GM21381 (cell line): ENCODE results near the gene SH2B3.

ENCODE experiments used
- ATAC-seq: cut with Tn5 transposase; IDR thresholded peaks from one replicate; pipeline ENCODE4 v1.9.1; 2021; ENCODE audit warnings: mild to moderate bottlenecking, moderate library complexity; ENCODE audit not compliant: unreplicated experiment

Gene SH2B3

DNA sequence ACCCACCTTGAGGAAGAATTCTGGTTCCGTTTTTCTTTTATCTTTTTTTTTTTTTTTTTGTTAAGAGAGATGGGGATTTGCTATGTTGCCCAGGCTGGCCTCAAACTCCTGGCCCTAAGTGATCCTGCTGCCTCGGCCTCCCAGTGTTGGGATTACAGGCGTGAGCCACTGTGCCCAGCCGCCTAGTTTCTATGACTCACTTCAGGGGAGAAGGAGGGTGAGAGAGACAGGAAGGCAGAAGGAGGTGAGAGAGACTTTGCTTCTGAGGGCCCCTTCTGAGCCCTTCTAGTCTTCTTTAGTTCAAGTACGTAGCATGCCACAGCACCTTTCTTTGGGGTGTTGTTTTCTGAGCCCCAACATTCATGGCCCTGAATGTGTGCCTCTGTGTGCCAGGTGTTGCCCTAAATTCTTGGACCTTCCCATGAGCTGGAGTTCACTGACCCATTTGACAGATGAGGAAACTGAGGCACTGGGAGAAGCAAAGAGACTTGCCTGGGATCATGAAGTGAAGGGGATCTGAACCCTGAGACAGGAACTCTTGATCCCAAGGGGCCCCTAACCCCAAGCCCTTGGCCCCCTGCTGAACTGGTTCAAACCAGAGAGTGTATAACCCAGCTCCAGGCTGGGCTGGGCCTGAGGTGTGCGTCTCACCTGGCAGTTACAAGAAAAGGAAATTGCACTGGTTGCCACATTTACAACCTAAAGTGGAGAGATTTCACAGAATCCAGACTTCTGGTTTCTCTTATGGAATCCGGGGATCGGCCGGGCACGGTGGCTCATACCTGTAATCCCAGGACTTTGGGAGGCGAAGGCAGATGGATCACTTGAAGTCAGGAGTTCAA lies 20.8 kb downstream of the SH2B3 start:
- no peak for ATAC-seq

DNA sequence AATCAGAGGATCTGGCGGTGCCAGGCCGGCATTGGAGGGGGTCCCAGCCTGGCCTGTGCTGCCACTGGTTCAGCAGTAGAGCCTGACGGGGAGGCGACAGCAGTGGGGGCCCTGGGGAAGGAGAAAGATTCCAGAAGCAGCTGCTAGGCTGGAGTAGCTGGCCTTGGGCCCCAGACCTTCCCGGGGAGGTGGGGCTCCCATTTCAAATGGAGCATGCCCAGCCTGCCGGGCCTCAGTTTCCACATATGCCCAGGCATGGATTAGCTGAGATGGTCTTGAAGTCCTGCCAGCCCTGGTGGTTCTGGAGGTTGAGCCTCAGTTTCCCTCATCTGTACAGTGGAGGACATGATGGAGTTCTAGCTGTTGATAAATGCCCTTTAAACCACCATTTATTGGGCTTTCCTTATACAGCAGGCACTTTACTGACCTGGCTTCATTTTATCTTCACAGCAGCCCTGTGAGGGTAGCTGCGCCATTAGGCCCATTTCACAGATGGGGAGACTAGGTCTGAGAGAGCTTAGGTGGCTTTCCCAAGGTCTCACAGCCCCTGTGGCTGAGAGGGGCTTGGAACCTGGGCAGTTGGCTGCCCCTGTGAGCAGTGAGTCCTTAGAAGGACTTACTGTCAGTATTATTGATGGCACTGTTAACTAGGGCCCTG lies 21.8 kb downstream of the SH2B3 start:
- no peak for ATAC-seq

- no peak for ATAC-seq
Measured at GRCh38 chr12:111428081-111428727, 22.5 kb downstream of the SH2B3 start.

DNA sequence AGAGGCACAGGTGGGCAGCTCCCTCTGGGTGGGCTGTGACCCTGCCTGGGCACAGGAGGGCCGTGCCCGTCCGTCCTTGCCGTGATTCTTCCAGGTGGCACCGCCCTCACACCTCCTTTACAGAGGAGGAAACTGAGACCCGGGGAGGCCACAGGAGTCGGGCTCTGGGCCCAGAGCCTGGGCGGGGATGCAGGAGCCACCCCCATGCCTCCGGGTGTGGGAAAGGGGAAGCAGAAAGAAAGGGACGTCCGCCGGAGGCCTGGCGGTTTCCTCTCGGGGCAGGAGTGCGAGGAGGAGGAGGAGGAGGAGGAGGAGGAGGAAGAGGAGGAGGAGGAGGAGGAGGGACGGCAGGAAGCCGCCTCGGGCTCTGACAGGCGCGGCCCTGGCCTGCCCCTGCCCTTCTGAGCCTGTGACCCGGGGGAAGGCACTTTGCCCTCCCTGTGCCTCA lies 23.0 kb downstream of the SH2B3 start:
- ATAC-seq: no peak

GRCh38 chr12:111429828-111430432 lies 24.2 kb downstream of the SH2B3 start:
- ATAC-seq: no peak

DNA sequence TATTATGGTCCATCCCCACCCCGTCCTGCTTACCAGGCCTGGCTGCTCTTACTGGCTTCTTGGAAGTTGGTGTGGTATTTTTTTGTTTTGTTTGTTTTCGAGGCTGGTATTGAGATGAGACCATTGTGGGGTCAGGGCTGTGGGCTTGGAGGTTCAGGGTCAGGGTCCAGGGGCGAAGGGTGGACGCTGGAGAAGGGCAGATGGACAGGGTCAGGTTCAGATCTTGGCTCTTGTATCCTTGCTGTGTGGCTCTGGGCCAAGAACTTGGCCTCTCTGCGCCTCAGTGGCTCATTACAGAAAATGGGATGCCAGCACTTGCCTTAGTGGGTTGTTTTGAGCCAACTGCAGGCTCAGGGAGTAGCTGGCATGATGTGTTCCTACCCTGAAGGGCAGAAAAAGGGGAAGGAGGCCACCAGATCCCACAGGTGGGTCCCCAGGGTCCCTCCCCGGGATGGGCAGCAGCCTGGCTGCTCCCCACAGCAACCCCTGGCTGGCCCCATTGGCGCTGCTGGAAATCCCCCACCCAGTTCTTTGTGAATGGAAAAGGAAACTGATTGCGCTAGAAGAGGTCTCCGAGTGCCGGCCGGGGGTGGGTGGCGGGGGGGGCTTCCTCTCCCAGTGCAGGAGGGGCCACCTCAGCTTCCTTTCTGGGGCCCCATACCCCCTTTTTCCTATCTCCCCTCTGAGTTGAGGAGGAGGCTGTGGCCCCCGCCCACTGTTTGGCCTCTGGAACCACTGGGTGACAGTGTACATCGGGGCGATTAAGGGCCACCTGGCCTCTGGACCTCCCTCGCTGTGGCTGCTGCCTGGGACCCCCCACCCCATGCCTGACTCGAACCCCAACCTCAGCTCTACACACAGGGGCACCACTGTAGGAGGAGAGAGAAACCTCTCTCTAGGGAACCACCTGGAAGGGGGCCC lies 25.0 kb downstream of the SH2B3 start:
- ATAC-seq: no peak

DNA sequence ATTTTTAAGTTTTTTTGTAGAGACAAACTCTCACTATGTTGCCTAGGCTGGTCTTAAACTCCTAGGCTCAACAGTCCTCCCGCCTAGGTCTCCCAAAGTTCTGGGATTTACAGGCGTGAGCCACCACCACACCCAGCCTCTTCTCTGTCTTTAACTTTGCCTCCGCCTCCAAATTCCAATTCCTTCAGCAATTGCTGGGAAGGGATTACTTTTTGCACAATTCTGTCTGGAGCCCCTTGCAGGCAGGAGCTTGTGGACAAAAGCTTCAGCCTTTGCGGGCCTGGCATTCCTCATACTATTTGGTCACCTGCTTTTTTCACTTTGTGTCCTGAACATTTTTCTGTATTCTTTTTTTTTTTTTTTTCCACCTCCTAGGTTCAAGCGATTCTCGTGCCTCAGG lies 26.0 kb downstream of the SH2B3 start:
- no peak for ATAC-seq

GRCh38 chr12:111434049-111434448 lies 28.3 kb downstream of the SH2B3 start:
- ATAC-seq: no peak

GRCh38 chr12:111434680-111435338 lies 29.1 kb downstream of the SH2B3 start:
- peak; percentile 61 for ATAC-seq

DNA sequence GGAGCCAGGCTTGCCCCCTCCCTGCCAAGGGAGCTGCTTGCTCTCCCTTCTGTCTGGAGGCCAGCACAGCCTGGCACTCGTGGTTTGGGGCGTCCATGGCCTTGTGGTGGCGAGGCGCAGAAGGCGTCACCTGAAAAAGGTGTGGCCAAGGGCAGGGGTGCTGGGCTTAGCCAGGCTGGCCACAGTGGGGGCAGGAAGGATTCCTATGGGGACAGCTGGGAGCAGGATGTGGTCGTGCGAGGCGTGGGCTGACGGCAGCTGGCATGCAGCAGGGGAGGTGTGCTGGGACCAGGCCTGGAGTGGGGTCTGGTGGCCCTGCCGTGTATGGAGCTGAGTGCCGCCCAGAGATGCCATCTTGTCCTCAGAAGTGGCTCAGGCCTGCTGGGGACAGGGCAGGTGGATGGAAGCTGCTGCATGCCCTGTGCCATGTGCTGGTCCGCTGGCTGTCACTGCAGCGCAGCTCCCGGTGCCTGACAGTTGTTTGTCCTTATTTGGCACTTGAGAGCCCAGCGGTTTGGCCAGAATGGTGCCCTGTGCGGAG lies 30.0 kb downstream of the SH2B3 start:
- no peak for ATAC-seq

- no peak for ATAC-seq
Measured at GRCh38 chr12:111436266-111436665, 30.5 kb downstream of the SH2B3 start.

GRCh38 chr12:111436811-111437210 lies 31.1 kb downstream of the SH2B3 start:
- no peak for ATAC-seq

- no peak for ATAC-seq
Measured at GRCh38 chr12:111437816-111438454, 32.2 kb downstream of the SH2B3 start.

GRCh38 chr12:111438481-111438880 lies 32.8 kb downstream of the SH2B3 start:
- no peak for ATAC-seq

DNA sequence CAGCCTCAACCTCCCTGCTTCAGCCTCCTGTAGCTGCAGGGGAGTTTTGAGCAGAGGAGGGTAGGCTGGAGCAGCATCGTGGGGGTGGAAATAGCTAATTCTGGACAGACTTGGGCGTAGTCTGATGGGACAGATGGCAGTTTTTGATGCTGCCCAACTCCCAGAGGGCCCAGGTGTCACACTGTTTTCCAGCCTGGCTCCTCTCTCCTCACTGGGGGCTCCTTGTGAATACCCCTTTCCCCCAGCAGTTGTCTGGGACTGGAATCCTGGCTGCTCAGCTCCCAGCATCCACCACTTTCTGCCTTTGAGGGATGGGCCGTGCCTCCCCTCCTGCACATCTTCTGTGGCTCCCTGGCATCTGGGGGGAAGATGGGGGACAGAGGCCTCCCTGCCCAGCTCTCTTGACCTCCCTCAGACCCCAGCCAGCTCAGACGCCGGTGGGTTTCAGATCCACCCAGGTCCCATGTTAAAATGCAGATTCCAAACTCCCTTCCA lies 34.0 kb downstream of the SH2B3 start:
- no peak for ATAC-seq

GRCh38 chr12:111440152-111440551 lies 34.4 kb downstream of the SH2B3 start:
- ATAC-seq: no peak

DNA sequence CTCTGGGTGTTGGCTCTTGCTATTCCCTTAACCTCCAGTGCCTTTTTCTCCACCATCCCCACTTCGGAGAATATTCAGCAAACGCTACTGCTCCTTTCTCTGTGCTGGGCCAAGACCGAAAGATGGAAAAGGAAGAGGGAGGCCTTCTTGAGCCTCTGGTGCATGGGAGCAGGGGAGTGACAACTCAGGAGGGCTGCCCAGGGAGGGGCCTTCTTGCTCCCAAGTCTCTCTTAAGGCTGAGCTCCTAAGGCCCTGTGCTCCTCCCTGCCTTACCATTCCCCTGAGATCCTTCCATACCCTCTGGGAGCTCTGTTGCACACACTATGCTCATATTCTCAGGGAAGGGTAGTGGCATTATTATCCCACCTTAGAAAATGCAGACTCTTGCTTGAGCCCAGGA lies 34.9 kb downstream of the SH2B3 start:
- ATAC-seq: no peak

DNA sequence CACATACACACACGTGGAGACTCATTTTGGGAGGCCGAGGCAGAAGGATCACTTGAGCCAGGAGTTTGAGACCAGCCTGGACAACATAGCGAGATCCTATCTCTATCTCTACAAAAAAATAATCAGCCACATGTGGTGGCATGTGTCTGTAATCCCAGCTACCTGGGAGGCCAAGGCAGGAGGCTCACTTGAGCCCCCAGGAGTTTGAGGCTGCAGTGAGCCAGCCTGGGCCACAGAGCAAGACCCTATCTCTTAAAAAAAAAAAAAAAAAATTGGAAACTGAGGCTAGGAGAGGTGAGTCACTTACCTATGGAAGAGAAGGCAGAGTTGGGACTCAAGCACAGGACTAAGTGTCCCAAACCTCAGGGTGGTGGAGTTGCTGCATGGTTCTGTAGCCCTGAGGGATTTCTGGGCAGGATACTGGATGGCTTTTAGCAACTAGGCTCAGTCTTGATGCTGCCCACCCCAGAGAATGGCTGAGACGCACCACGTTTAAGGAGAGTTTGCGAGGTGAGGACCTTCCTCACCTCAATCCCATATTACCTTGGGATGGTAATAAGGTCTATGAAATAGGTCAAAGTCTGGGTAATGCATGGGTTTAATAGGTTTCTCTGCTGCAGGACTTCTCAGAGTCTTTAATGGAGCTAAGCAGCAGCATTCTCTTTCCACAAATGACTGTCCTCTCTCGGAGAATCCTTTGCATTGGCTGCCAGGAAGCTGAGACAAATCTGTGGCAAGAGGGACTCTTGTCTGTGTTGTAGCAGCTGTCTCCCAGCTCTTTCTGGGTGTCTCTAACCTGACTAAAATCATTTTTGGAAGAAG lies 35.6 kb downstream of the SH2B3 start:
- no peak for ATAC-seq
